ENCODE data around the gene NEMF.
"Not testable (repeated sequence)": the region's sequence is repeated elsewhere in the genome, so short reads cannot be mapped to it uniquely, and the experiment has no call there.

NEMF gene

DNA sequence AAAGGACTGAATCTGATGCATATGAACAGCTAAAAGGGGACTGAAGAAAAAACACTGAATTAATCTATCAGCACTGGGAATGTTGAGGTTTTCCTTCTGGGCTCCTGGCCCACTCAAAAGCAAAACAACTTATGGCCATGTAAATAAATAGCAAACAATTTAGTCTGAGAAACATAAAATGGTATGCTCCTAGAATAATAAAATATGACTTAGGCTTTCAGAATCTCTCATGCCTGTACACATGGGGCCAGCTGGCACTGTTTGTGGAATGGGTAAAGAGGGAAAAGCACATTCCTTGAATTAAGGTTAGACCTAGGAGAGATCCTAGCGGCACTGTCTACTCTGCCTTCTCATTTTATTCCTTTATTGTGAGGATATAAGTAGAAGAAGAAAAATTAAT, 78.5 kb downstream of the NEMF start:
- DNase-seq (ENCODE audit: low read depth): no peak
- no peak for TF ChIP-seq CTCF (IDR thresholded peaks at IDR 0.05; ENCODE audit: insufficient read depth, low read depth, low read length, missing control alignments)
- H3K4me3 ChIP-seq (ENCODE audit: low read length): no peak overlapping the region

DNA sequence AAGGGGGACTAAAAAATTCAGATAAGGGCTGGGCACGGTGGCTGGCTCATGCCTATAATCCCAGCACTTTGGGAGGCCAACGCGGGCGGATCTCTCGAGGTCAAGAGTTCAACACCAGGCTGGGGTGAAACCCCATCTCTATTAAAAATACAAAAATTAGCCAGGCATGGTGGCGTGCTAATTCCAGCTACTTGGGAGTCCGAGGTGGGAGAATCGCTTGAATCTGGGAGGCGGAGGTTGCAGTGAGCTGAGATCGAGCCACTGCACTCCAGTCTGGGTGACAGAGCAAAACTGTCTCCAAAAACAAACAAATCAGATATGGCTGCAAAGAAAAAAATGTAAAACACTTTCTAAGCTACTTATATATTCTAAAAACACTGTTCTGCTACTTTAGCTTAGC, 80.9 kb downstream of the NEMF start:
- not testable (repeated sequence) for H3K4me3 ChIP-seq (ENCODE audit: low read length); DNase-seq (ENCODE audit: low read depth)

DNA sequence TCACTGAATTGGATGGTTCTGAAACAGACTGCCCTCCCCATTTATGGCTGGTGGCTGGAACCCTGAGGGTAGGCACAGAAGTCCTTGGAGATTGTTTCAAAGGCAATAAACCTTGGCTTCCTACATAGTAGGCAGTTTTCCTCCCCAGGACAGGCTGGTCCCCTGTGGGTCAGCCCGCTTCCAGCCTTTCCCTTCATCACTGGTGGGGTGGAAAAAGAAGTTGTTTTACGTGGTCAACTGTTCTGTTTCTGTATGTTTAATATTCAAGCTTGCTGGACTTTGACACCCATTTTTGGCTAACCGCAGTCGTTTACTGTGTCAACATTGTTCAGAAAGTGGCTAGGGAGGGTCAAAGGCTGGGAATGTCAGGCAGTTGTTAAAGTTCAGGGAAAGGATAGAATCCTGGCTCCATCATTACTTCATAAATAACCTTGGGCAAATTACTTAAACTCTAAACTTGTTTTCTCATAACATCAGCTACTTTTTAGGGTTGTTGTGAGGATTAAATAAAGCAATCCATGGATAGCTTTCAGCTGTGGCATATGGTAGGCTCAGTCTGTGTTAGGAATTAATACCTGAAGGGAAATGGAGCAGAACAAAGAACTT, 82.3 kb downstream of the NEMF start:
- peak; percentile 5 for DNase-seq (ENCODE audit: low read depth)
- no peak for TF ChIP-seq CTCF (IDR thresholded peaks at IDR 0.05; ENCODE audit: insufficient read depth, low read depth, low read length, missing control alignments)
- H3K4me3 ChIP-seq (ENCODE audit: low read length): peak overlapping the region; percentile 80

DNA sequence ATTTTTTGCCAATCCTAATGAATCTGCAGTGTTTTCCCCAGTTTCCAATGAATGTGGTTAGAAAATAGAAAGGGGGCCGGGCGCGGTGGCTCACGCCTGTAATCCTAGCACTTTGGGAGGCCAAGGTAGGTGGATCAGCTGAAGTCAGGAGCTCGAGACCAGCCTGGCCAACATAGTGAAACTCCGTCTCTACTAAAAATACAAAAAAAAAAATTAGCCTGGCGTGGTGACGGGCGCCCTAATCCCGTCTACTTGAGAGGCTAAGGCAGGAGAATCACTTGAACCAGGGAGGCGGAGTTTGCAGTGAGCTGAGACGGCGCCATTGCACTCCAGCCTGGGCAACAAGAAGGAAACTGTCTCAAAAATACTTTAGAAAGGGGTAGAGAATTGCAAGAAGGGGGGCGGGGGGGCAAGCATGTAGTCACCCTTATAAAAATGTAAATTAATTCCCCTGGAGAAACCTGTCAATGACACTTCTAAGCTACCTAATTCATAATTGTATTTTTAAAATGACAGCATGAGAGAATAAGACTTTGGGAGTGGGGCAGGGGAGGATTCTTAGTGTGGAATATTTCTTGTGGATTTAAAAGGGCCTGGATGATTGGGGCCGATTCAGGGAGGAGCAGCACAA, 82.9 kb downstream of the NEMF start:
- H3K4me3 ChIP-seq (ENCODE audit: low read length): peak overlapping the region; percentile 80
- TF ChIP-seq CTCF (IDR thresholded peaks at IDR 0.05; ENCODE audit: insufficient read depth, low read depth, low read length, missing control alignments): no peak

GRCh38 chr14:49769171-49769570, 83.4 kb downstream of the NEMF start:
- H3K4me3 ChIP-seq (ENCODE audit: low read length): peak overlapping the region; percentile 80
- TF ChIP-seq CTCF (IDR thresholded peaks at IDR 0.05; ENCODE audit: insufficient read depth, low read depth, low read length, missing control alignments): no peak
- peak; percentile 22 for DNase-seq (ENCODE audit: low read depth)

More for the DNA sequence above, 82.9 kb downstream of the NEMF start:
- DNase-seq (ENCODE audit: low read depth): peak; percentile 7

DNA sequence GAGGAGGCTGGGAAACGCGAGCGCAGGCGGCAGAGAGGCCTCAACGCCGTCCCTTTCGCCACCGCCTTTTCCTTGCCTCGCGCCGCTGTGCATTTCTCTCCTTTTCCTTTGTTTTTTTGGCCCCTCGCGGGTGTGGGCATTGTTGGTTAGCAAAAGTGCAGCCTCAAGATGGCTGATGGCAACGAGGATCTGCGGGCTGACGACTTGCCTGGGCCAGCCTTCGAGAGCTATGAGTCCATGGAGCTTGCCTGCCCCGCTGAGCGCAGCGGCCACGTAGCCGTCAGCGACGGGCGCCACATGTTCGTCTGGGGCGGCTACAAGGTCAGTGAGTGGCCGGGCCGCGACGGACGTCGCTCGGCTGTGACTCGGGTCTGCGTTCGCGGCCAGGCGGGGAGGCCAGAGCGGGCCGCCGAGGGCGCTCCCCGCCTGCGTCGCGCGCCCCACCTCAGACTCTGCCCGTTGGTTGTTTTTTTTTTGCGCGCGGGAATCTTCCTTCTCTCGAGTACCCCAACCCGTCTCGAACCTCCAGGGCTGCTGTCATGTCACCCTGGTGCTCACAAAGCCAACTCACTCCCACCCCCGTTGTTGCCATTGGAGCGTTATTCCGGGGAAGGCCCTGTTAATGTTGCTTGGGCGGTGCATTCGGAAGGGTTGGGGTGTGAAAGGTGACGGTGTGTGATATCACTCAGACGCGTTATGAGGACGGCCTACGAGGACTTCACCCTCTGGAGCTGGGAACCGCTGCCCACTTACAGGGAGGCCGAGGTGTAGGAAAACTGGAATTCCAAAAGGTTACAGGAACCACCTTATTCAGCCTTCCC, 84.1 kb downstream of the NEMF start:
- peak overlapping the region; percentile 80 for H3K4me3 ChIP-seq (ENCODE audit: low read length)
- no peak for TF ChIP-seq CTCF (IDR thresholded peaks at IDR 0.05; ENCODE audit: insufficient read depth, low read depth, low read length, missing control alignments)
- peak; percentile 77 for DNase-seq (ENCODE audit: low read depth)

DNA sequence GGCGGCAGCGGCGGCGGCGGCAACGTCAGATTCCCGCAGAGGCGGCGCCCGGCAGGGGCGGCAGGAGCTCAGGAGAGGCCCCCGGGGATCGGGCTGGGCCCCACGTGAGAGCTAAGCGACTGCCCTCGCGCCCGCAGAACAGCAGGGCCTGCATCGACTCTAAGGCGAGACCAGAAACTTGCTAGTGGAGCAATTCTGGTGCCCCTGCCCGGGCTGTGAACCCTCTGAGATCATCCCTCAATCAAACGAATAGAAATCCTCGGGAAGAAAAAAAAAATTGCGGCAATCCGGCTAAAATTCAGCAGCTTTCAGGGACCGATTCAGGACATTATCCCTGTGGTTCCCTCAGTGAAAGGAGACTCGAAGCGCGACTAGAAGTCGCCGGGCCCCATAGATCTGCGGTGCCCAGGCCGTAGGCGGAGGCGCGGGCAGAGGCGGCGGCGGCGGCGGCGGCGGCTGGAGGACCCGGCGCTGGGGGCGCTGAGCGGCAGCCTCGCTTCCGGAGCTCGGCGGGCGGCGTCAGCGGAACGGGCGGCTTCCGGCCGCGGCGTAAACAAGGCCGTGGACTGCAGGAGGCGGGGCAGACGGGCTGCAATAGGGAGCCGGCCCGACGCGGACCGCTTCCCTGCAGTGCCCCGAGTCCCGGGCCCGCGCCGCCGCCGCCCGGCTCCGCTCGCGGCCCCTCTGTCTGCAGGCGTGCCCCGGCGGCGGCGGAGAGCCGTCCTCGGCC, 84.9 kb downstream of the NEMF start, which contains the start of gene KLHDC2:
KLHDC2 (plus strand) TSS at position 583 of the 730 bp plus-strand sequence. CDS start 316 bp downstream, outside the sequence.
- TF ChIP-seq CTCF (IDR thresholded peaks at IDR 0.05; ENCODE audit: insufficient read depth, low read depth, low read length, missing control alignments): no peak
- DNase-seq (ENCODE audit: low read depth): peak; percentile 93
- H3K4me3 ChIP-seq (ENCODE audit: low read length): peak within 1 kb of the TSS; percentile 80

All from epithelial cell of esophagus (primary cell).